Measurements from ENCODE around the gene INSR.
"Not testable (repeated sequence)": the region's sequence is repeated elsewhere in the genome, so short reads cannot be mapped to it uniquely, and the experiment has no call there.

The INSR gene

GRCh38 chr19:7293762-7294557, at the start of gene INSR:
Gene INSR (minus strand): TSS chr19:7294414. CDS start chr19:7293891, 523 bp downstream.
- in situ Hi-C loops (cut with MboI; ENCODE audit: low sequenced_read_pairs) = no loop called here

- in situ Hi-C loops (cut with MboI; ENCODE audit: low sequenced_read_pairs) = no loop called here
These were observed 47.9 kb upstream of the INSR start for GRCh38 chr19:7342143-7342542.

- in situ Hi-C loops (cut with MboI; ENCODE audit: low sequenced_read_pairs) = no loop called here
These were observed 47.0 kb upstream of the INSR start for GRCh38 chr19:7340959-7341837.

GRCh38 chr19:7337380-7338194, 43.4 kb upstream of the INSR start:
- in situ Hi-C loops (cut with MboI; ENCODE audit: low sequenced_read_pairs) = no loop called here

- in situ Hi-C loops (cut with MboI; ENCODE audit: low sequenced_read_pairs) = no loop called here
These were observed 42.2 kb upstream of the INSR start for GRCh38 chr19:7336321-7336973.

GRCh38 chr19:7333198-7334118, 39.2 kb upstream of the INSR start:
- in situ Hi-C loops (cut with MboI; ENCODE audit: low sequenced_read_pairs) = no loop called here

GRCh38 chr19:7331446-7331845, 37.2 kb upstream of the INSR start:
- in situ Hi-C loops (cut with MboI; ENCODE audit: low sequenced_read_pairs) = no loop called here

GRCh38 chr19:7328647-7329046, 34.4 kb upstream of the INSR start:
- in situ Hi-C loops (cut with MboI; ENCODE audit: low sequenced_read_pairs) = no loop called here

- in situ Hi-C loops (cut with MboI; ENCODE audit: low sequenced_read_pairs) = no loop called here
These were observed 33.6 kb upstream of the INSR start for GRCh38 chr19:7327802-7328201.

- in situ Hi-C loops (cut with MboI; ENCODE audit: low sequenced_read_pairs) = no loop called here
These were observed 32.1 kb upstream of the INSR start for GRCh38 chr19:7326105-7326877.

- in situ Hi-C loops (cut with MboI; ENCODE audit: low sequenced_read_pairs) = no loop called here
These were observed 24.0 kb upstream of the INSR start for GRCh38 chr19:7318176-7318575.

- in situ Hi-C loops (cut with MboI; ENCODE audit: low sequenced_read_pairs) = no loop called here
These were observed 18.6 kb upstream of the INSR start for GRCh38 chr19:7312816-7313215.

GRCh38 chr19:7311911-7312310, 17.7 kb upstream of the INSR start:
- in situ Hi-C loops (cut with MboI; ENCODE audit: low sequenced_read_pairs) = no loop called here

GRCh38 chr19:7308327-7308726, 14.1 kb upstream of the INSR start:
- in situ Hi-C loops (cut with MboI; ENCODE audit: low sequenced_read_pairs) = not testable (repeated sequence)

- in situ Hi-C loops (cut with MboI; ENCODE audit: low sequenced_read_pairs) = no loop called here
These were observed 13.5 kb upstream of the INSR start for GRCh38 chr19:7307590-7308218.

- in situ Hi-C loops (cut with MboI; ENCODE audit: low sequenced_read_pairs) = no loop called here
These were observed 10.0 kb upstream of the INSR start for GRCh38 chr19:7304200-7304599.

- in situ Hi-C loops (cut with MboI; ENCODE audit: low sequenced_read_pairs) = no loop called here
These were observed 9.3 kb upstream of the INSR start for GRCh38 chr19:7303470-7303869.

- in situ Hi-C loops (cut with MboI; ENCODE audit: low sequenced_read_pairs) = no loop called here
These were observed 7.3 kb upstream of the INSR start for GRCh38 chr19:7301525-7301924.

All from HL-60/S4 treated with retinoic acid at 250 ng/mL for 4 days and 3 days (cell line).